Trophoblast cell (in vitro differentiated cells and primary cell): ENCODE results near the gene TOB1.

Source experiments
- DNase-seq, 2 donors: peaks; one replicate each; pipeline ENCODE4 v3.0.0-alpha.2; 2016
- H2AFZ ChIP-seq: 2 replicates; pipeline ENCODE4 v1.6.1; 2013; ENCODE audit warnings: low read length, moderate library complexity, mild to moderate bottlenecking; ENCODE audit not compliant: insufficient read depth, poor library complexity
- H2AK5ac ChIP-seq: 2 replicates; pipeline ENCODE4 v1.6.1; 2013; ENCODE audit warnings: mild to moderate bottlenecking, low read length
- H2BK120ac ChIP-seq: 2 replicates; pipeline ENCODE4 v1.6.1; 2013; ENCODE audit warnings: low read length, mild to moderate bottlenecking, moderate library complexity; ENCODE audit not compliant: insufficient read depth, poor library complexity
- H2BK12ac ChIP-seq: 2 replicates; pipeline ENCODE4 v1.6.1; 2013; ENCODE audit warnings: mild to moderate bottlenecking, low read length, moderate library complexity
- H2BK5ac ChIP-seq: 2 replicates; pipeline ENCODE4 v1.6.1; 2013; ENCODE audit warnings: low read length, low read depth, moderate library complexity, mild to moderate bottlenecking; ENCODE audit not compliant: poor library complexity
- H3K14ac ChIP-seq: 2 replicates; pipeline ENCODE4 v1.6.1; 2013; ENCODE audit warnings: mild to moderate bottlenecking, low read length
- H3K18ac ChIP-seq: 2 replicates; pipeline ENCODE4 v1.6.1; 2013; ENCODE audit warnings: mild to moderate bottlenecking, low read length
- H3K23ac ChIP-seq: 2 replicates; pipeline ENCODE4 v1.6.1; 2013; ENCODE audit warnings: low read length
- H3K27ac ChIP-seq: 2 replicates; pipeline ENCODE4 v1.5.1; 2013; ENCODE audit warnings: low read depth, mild to moderate bottlenecking, inconsistent platforms, low read length, moderate library complexity
- H3K27me3 ChIP-seq: 2 replicates; pipeline ENCODE4 v1.6.1; 2013; ENCODE audit warnings: inconsistent platforms, mild to moderate bottlenecking, low read length, moderate library complexity; ENCODE audit not compliant: insufficient read depth
- H3K36me3 ChIP-seq, 2 experiments: 1 replicate in 1 of 2; 2 replicates in 1 of 2; pipeline ENCODE4 v1.6.1; 2013; ENCODE audit warnings: low read length in 2 of 2, mild to moderate bottlenecking in 2 of 2, moderate library complexity in 1 of 2; ENCODE audit not compliant: insufficient read depth in 2 of 2, control insufficient read depth in 1 of 2
- H3K4ac ChIP-seq: 2 replicates; pipeline ENCODE4 v1.6.1; 2013; ENCODE audit warnings: low read depth, mild to moderate bottlenecking, low read length, moderate library complexity
- H3K4me1 ChIP-seq, 2 experiments: 1 replicate in 1 of 2; 2 replicates in 1 of 2; pipeline ENCODE4 v1.6.1; 2013; ENCODE audit warnings: low read length in 2 of 2, mild to moderate bottlenecking in 2 of 2, moderate library complexity in 1 of 2; ENCODE audit not compliant: insufficient read depth in 2 of 2, control insufficient read depth in 1 of 2
- H3K4me2 ChIP-seq: 2 replicates; pipeline ENCODE4 v1.6.1; 2013; ENCODE audit warnings: inconsistent platforms, mild to moderate bottlenecking, low read length, moderate library complexity
- H3K4me3 ChIP-seq: 2 replicates; pipeline ENCODE4 v1.5.1; 2013; ENCODE audit warnings: mild to moderate bottlenecking, low read depth, low read length, inconsistent platforms
- H3K79me1 ChIP-seq: one replicate; pipeline ENCODE4 v1.6.1; 2013; ENCODE audit warnings: low read length
- H3K79me2 ChIP-seq: 2 replicates; pipeline ENCODE4 v1.6.1; 2013; ENCODE audit warnings: low read length, mild to moderate bottlenecking; ENCODE audit not compliant: control insufficient read depth, insufficient read depth, poor library complexity
- H3K9ac ChIP-seq: 2 replicates; pipeline ENCODE4 v1.6.1; 2013; ENCODE audit warnings: mild to moderate bottlenecking, low read length
- H3K9me3 ChIP-seq: 2 replicates; pipeline ENCODE4 v1.6.1; 2013; ENCODE audit warnings: low read depth, mild to moderate bottlenecking, control low read depth, inconsistent platforms, low read length; ENCODE audit not compliant: insufficient read depth
- H4K12ac ChIP-seq: 2 replicates; pipeline ENCODE4 v1.6.1; 2013; ENCODE audit warnings: low read depth, mild to moderate bottlenecking, low read length, moderate library complexity
- H4K8ac ChIP-seq: 2 replicates; pipeline ENCODE4 v1.6.1; 2013; ENCODE audit warnings: low read depth, mild to moderate bottlenecking, low read length, moderate library complexity
- H4K91ac ChIP-seq: one replicate; pipeline ENCODE4 v1.6.1; 2013; ENCODE audit warnings: low read depth, mild to moderate bottlenecking, low read length, moderate library complexity
- WGBS: extraction: QIAGEN DNeasy Blood & Tissue Kit; methylation state at CpG from one replicate; pipeline ENCODE4 v1.1.7; 2013; ENCODE audit warnings: missing lambda C conversion rate; ENCODE audit not compliant: insufficient read length, insufficient coverage; ENCODE audit errors: extremely low coverage; 5-methylcytosine and 5-hydroxymethylcytosine counted together

TOB1 gene

DNA sequence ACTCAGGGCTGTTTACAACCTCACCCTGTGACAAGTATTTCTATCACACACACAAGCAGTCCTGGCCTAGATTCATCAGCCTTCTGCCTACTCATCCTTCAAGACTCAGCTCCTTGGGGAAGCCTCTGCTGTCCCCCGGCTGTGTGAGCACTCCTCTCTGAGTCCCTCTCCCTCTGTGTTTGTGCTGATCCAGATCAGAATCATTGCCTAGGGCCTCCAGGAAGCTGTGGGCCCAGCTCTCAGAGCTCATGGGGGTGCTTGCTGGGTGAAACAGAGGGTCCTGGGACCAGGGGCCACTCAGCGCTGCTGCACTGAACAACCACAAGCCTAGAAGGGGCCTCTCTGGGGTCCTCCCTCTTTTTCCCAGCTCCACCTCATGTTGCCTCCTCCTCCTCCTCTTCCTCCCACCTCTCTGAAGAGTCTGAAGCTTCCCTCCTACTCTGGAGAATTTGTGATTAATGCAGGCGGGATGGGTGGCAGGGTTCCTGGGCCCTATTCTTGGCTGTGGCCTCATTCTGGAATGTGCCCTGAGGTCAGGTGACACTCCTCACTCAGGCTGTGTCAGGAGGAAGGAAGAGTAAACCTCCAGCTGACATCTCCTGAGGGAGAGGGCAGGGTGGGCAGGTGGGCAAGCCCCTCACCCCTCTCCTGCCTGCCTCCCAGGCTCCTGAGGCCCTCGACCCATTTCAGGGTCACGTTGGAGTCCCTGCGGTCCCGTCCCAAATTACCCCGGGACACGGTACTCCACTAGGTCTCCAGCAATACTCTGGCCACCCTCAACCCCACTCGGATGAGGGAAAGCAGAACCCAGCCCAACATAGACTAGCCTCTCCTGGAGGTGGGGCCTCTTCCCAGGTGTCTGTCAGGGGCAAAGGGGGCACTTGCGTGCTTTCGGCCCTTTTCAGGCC lies 20.7 kb downstream of the TOB1 start:
- Histone ChIP-seq H3K4me1 (peaks cover 14 to 18% of the 10 kb centered on the region in 2 experiments), H3K23ac (no peak overlapping the region), H2BK5ac (peak overlapping the region; percentile 4), H2BK12ac (peak overlapping the region; percentile 11), H3K14ac (no peak overlapping the region), H3K4me3 (no peak overlapping the region), H4K12ac (peak overlapping the region; percentile 22), H2BK120ac (peak overlapping the region; percentile 46), H3K27me3 (no peaks in the 10 kb centered on the region), H3K27ac (peak overlapping the region; percentile 9), H3K9me3 (no peaks in the 10 kb centered on the region), H3K79me2 (no peaks in the 10 kb centered on the region), H3K18ac (no peak overlapping the region), H3K36me3 (no peaks in the 10 kb centered on the region), H3K4ac (no peak overlapping the region), H4K91ac (peak overlapping the region; percentile 21), H3K79me1 (peaks cover 5% of the 10 kb centered on the region), H4K8ac (peak overlapping the region; percentile 59), H2AK5ac (no peak overlapping the region), H3K9ac (no peak overlapping the region), H3K4me2 (no peak overlapping the region), H2AFZ (no peak overlapping the region)
- peak; percentile 48 to 64 for DNase-seq
- WGBS, result no CpG with 5 or more reads among the region's 12 CpGs

DNA sequence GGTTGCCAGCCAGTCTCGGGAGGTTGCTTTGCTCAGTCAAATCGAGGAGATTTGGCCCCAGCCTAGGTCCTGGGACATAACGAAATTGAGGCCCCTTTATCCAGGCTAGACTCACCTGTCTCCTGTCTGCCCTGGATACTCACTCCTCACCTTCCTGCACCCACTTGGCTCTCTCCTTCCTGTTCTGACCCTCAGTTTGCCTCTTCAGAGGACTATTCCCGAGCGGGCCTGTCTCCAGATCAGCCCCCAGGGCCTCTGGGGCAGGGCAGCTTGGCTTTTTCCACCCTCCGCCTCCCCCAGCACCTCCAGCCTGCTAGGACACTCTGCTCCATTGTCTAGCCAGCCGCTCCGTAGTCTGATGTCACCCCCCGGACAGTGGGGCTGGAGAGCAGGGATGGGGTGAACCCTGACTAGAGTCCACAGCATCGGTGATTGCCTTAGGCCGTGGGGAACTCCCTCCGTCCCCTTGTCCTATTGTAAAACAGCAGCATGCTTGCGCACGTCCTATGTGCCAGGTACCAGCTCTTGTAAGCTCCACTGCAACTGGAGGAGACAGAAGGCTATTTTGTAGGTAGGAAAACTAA lies 21.9 kb downstream of the TOB1 start:
- Histone ChIP-seq H2AFZ (peak overlapping the region; percentile 4), H3K27ac (no peak overlapping the region), H2BK5ac (no peak overlapping the region), H3K27me3 (no peaks in the 10 kb centered on the region), H3K9ac (no peak overlapping the region), H4K91ac (no peak overlapping the region), H3K18ac (no peak overlapping the region), H2AK5ac (no peak overlapping the region), H3K23ac (no peak overlapping the region), H3K36me3 (no peaks in the 10 kb centered on the region), H2BK12ac (peak overlapping the region; percentile 34), H3K4me2 (no peak overlapping the region), H3K79me1 (peaks cover 5% of the 10 kb centered on the region), H3K4ac (no peak overlapping the region), H3K79me2 (no peaks in the 10 kb centered on the region), H3K4me3 (no peak overlapping the region), H3K14ac (peak overlapping the region; percentile 14), H2BK120ac (no peak overlapping the region), H3K4me1 (peaks cover 14 to 18% of the 10 kb centered on the region in 2 experiments), H4K12ac (no peak overlapping the region), H4K8ac (no peak overlapping the region), H3K9me3 (no peaks in the 10 kb centered on the region)
- no peak for DNase-seq
- WGBS, result no CpG with 5 or more reads among the region's 14 CpGs

DNA sequence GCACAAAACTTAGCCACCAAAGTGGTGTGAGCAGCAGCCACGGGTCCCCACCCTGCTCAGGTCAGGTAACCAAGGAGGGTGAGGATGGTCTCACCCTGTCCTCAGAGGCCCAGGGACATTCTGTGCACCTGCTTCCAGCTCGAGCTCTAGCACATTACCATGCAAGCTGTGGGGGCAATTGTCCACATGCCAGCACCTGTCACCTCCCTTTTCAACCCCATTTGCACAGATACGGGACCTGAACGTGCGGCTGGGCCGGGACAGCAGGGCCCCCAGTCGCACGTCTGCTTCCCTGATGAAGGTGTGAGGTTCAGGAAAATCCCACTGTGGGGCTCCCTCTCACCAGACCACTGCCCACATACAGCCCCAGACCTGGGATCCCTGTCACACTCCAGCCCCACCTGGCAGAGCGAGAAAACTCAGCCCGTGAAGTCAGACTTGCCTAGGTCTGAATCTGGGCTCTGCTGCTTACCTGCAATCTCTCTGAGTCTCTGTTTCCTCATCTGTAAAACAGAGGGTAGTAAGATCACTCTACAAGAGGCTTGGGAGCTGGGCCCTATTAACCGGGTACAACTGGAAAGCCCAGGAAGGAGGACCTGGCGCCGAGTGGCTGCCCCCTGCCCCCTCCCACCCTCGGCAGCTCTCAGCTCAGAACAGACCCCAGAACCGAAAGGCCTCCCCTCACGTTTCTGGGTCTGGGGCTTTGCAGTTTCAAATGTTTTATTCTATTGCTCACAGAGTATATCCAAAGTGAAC lies 22.8 kb downstream of the TOB1 start:
- H3K79me2 ChIP-seq, result no peaks in the 10 kb centered on the region
- H3K4me3 ChIP-seq, result no peak overlapping the region
- no peak overlapping the region for H2BK120ac ChIP-seq
- no peak overlapping the region for H3K18ac ChIP-seq
- no peak overlapping the region for H3K4me2 ChIP-seq
- WGBS, result no CpG with 5 or more reads among the region's 16 CpGs
- no peaks in the 10 kb centered on the region for H3K9me3 ChIP-seq
- no peak overlapping the region for H2BK12ac ChIP-seq
- no peak overlapping the region for H3K27ac ChIP-seq
- no peak overlapping the region for H3K4ac ChIP-seq
- H3K14ac ChIP-seq, result no peak overlapping the region
- H2AFZ ChIP-seq, result no peak overlapping the region
- H4K91ac ChIP-seq, result no peak overlapping the region
- no peaks in the 10 kb centered on the region for H3K27me3 ChIP-seq
- H3K79me1 ChIP-seq, result peaks cover 5% of the 10 kb centered on the region
- H4K8ac ChIP-seq, result no peak overlapping the region
- no peak overlapping the region for H3K9ac ChIP-seq
- no peak overlapping the region for H2AK5ac ChIP-seq
- H2BK5ac ChIP-seq, result no peak overlapping the region
- H3K23ac ChIP-seq, result no peak overlapping the region
- no peak for DNase-seq
- no peak overlapping the region for H4K12ac ChIP-seq
- no peaks in the 10 kb centered on the region for H3K36me3 ChIP-seq
- peaks cover 14 to 18% of the 10 kb centered on the region in 2 experiments for H3K4me1 ChIP-seq

DNA sequence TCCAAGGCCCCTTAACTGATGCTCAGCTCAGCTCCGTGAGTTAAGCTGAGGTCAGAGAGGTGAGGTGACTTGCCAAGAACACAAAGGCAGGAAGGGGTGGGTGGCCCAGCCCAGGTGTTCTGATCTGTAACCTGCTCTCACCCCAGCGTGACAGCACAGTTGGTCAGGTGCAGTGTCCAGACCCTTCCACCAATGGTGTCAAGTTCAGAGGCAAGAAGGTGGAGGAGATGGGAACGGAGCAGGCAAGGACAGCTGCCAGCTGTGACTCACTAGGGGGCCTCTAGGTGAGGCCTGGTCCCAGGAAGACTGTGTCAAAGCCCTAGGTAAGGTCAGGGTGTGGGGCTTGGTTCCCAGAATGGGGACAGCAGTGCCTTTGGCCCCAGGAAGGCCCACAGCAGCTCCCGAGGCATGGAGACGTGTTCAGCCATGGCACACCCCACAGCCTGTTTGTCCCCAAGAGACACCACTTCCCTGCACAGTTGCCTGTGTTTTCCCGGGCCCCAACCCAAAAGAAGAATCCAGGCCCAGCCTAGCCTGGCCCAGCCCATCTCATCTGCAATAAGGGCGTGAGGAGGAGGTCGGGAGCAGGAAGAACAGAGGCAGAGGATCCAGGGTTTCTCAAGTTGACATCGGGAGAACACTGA lies 23.5 kb downstream of the TOB1 start:
- H4K12ac ChIP-seq, result no peak overlapping the region
- no peak overlapping the region for H3K14ac ChIP-seq
- H3K4ac ChIP-seq, result no peak overlapping the region
- no peaks in the 10 kb centered on the region for H3K27me3 ChIP-seq
- peaks cover 5% of the 10 kb centered on the region for H3K79me1 ChIP-seq
- H2BK120ac ChIP-seq, result no peak overlapping the region
- no peaks in the 10 kb centered on the region for H3K9me3 ChIP-seq
- H3K4me3 ChIP-seq, result no peak overlapping the region
- no peak overlapping the region for H2AK5ac ChIP-seq
- H3K4me1 ChIP-seq, result peaks cover 14 to 18% of the 10 kb centered on the region in 2 experiments
- no peak overlapping the region for H3K27ac ChIP-seq
- H3K79me2 ChIP-seq, result no peaks in the 10 kb centered on the region
- H2BK5ac ChIP-seq, result no peak overlapping the region
- H2BK12ac ChIP-seq, result no peak overlapping the region
- no CpG with 5 or more reads among the region's 9 CpGs for WGBS
- no peak overlapping the region for H3K23ac ChIP-seq
- H3K4me2 ChIP-seq, result no peak overlapping the region
- no peak overlapping the region for H2AFZ ChIP-seq
- H3K18ac ChIP-seq, result no peak overlapping the region
- H4K91ac ChIP-seq, result no peak overlapping the region
- H4K8ac ChIP-seq, result no peak overlapping the region
- no peak overlapping the region for H3K9ac ChIP-seq
- DNase-seq, result no peak
- H3K36me3 ChIP-seq, result no peaks in the 10 kb centered on the region
